ENCODE measurements around the gene ITGA3. TPM values are rescaled to one million over a fixed set of nuclear protein-coding genes. Genes with fewer than 3 reads are reported as not detected.
A peak's percentile ranks its signal among the peaks of the same experiment; 100 is the strongest.

The ITGA3 gene
- polyA plus RNA-seq, 2 of the 4 experiments (the other 2 are of a cell fraction) = 141 to 268 TPM

DNA sequence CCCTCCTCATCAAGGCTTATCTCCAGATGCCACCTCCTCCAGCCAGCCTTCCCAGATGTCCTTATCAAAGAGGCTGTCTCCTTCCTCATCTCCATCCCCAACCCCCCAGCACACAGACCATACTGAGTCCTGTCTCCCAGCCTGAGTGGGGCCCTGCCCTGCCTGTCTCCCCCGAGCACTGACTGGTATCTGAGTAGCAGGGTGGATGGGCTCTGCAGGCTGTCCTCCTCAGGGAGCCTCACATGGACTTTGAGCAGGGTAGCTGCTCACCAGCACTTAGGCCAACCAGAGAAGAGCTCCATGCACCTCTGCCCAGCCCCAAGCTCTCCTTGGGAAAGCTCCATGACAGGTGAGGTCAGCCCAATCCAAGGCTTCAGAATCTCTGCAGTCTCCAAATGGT is 20.0 kb upstream of the ITGA3 start:
- no peak for FAIRE-seq
- WGBS (ENCODE audit: missing lambda C conversion rate) = no CpG with 5 or more reads among the region's 1 CpG

DNA sequence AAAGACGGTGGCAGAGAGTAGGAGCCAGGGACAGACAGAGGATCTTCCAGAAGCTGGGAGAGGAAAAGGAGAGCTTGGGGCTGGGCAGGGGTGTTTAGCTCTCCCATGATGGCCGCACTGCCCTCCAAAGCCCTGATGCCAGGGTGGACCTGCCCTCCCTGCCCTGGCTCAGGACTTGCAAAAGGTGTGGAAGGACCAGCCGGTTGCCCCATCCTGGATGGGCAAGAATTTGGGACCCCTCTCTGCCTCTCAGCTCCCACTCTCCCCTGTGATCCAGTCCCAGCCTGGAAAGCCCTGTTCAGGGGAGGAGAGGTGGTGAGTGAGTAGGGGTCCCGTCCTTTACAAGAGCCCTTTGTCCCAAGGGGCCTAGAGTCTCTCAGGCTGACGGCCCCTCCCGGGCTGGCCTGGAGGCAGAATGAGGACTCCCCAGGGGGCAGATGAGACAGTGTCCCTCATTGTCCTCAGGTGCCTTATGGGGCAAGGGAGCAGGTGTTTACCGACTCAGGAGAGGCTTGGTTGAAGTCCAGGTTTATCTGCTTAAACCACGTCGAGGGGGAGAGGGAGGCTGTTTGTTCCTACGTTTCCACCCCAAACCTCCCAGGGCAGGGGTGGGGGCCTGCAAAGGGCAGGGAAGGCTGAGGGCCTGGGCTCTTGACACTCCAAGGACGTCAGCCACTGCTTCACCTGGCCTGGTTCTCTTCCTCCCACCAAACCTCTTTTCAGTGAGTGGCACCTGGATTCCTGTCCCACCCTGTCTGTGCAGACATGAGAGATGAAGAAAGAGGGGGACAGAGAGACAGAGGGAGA is 19.3 kb upstream of the ITGA3 start:
- 66% methylated on average over 9 of the region's 11 CpGs for WGBS (ENCODE audit: missing lambda C conversion rate)
- Histone ChIP-seq H3K4me2 (peak overlapping the region; percentile 67), H3K27ac (peak overlapping the region; percentile 82 to 88), H3K9me3 (no peaks in the 10 kb centered on the region), H3K4me1 (peaks cover 43% of the 10 kb centered on the region), H3K4me3 (no peak overlapping the region)
- DNase-seq (ENCODE audit: low read depth in 1 of 2, low spot score in 1 of 2) (no peak), FAIRE-seq (no peak), ATAC-seq (peak in 1 of 2 experiments; percentile 3; a peak in 2 of 6 replicates)
- no peak for TF ChIP-seq ZFP36 (IDR thresholded peaks at IDR 0.05; ENCODE audit: borderline replicate concordance, partially characterized antibody)
- TF ChIP-seq GATA3 (IDR thresholded peaks at IDR 0.05; ENCODE audit: borderline replicate concordance) = no peak
- no peak for TF ChIP-seq POLR2AphosphoS2 (conservative IDR thresholded peaks at IDR 0.05; ENCODE audit: low read length)
- TF ChIP-seq HEYL (CRISPR knock-in tag; IDR thresholded peaks at IDR 0.05) = no peak
- TF ChIP-seq JUN (IDR thresholded peaks at IDR 0.05) = no peak
- no peak for TF ChIP-seq ZSCAN20 (CRISPR knock-in tag; IDR thresholded peaks at IDR 0.05)
- TF ChIP-seq JUNB (IDR thresholded peaks at IDR 0.05) = no peak
- no peak for TF ChIP-seq CBX2 (IDR thresholded peaks at IDR 0.05; ENCODE audit: borderline replicate concordance, low read depth)
- TF ChIP-seq SMC3 (IDR thresholded peaks at IDR 0.05) = no peak
- no peak for TF ChIP-seq BHLHE40 (IDR thresholded peaks at IDR 0.05; ENCODE audit: low read depth, low read length)
- no peak for TF ChIP-seq ZC3H11A (IDR thresholded peaks at IDR 0.05)
- TF ChIP-seq, protein P1, sequence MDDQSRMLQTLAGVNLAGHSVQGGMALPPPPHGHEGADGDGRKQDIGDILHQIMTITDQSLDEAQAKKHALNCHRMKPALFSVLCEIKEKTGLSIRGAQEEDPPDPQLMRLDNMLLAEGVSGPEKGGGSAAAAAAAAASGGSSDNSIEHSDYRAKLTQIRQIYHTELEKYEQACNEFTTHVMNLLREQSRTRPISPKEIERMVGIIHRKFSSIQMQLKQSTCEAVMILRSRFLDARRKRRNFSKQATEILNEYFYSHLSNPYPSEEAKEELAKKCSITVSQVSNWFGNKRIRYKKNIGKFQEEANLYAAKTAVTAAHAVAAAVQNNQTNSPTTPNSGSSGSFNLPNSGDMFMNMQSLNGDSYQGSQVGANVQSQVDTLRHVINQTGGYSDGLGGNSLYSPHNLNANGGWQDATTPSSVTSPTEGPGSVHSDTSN (IDR thresholded peaks at IDR 0.05) = no peak
- TF ChIP-seq RCOR1 (IDR thresholded peaks at IDR 0.05; ENCODE audit: low read depth, low read length) = no peak
- no peak for TF ChIP-seq HDAC2 (IDR thresholded peaks at IDR 0.05)
- TF ChIP-seq, protein P2, sequence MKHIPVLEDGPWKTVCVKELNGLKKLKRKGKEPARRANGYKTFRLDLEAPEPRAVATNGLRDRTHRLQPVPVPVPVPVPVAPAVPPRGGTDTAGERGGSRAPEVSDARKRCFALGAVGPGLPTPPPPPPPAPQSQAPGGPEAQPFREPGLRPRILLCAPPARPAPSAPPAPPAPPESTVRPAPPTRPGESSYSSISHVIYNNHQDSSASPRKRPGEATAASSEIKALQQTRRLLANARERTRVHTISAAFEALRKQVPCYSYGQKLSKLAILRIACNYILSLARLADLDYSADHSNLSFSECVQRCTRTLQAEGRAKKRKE (CRISPR knock-in tag; IDR thresholded peaks at IDR 0.05; ENCODE audit: low read depth) = no peak
- ChIA-PET POLR2A (interaction anchor here (1.3 to 3.0 kb wide), 2 partner anchors 9 to 20 kb away, joined by 3 to 13 read pairs; partner anchors contain the start of gene ITGA3), CTCF (interaction anchor here (0.7 to 7.0 kb wide), 5 partner anchors 9 to 57 kb away, joined by 4 to 92 read pairs (median 22); partner anchors contain the start of gene ITGA3)

More for the DNA sequence above, 20.0 kb upstream of the ITGA3 start:
- H3K9me3 ChIP-seq = no peaks in the 10 kb centered on the region
- no peak for TF ChIP-seq RNF2 (IDR thresholded peaks at IDR 0.05; ENCODE audit: borderline replicate concordance, low read depth)
- TF ChIP-seq SREBF2 (IDR thresholded peaks at IDR 0.05) = no peak
- TF ChIP-seq NPAS2 (CRISPR knock-in tag; IDR thresholded peaks at IDR 0.05; ENCODE audit: borderline replicate concordance) = no peak
- no peak for TF ChIP-seq ZNF302 (CRISPR knock-in tag; IDR thresholded peaks at IDR 0.05)
- TF ChIP-seq, protein P3, sequence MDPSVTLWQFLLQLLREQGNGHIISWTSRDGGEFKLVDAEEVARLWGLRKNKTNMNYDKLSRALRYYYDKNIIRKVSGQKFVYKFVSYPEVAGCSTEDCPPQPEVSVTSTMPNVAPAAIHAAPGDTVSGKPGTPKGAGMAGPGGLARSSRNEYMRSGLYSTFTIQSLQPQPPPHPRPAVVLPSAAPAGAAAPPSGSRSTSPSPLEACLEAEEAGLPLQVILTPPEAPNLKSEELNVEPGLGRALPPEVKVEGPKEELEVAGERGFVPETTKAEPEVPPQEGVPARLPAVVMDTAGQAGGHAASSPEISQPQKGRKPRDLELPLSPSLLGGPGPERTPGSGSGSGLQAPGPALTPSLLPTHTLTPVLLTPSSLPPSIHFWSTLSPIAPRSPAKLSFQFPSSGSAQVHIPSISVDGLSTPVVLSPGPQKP (IDR thresholded peaks at IDR 0.05; ENCODE audit: low read depth, low read length) = no peak
- TF ChIP-seq KDM1A (IDR thresholded peaks at IDR 0.05; ENCODE audit: low read depth) = no peak
- TF ChIP-seq HOXA7 (CRISPR knock-in tag; IDR thresholded peaks at IDR 0.05) = no peak
- no peak for TF ChIP-seq CBX8 (IDR thresholded peaks at IDR 0.05)
- TF ChIP-seq, protein P1 (IDR thresholded peaks at IDR 0.05) = no peak
- TF ChIP-seq HOXB13 (CRISPR knock-in tag; IDR thresholded peaks at IDR 0.05; ENCODE audit: low read depth) = no peak
- TF ChIP-seq BHLHE40 (IDR thresholded peaks at IDR 0.05; ENCODE audit: low read depth, low read length) = no peak
- TF ChIP-seq, protein P4, sequence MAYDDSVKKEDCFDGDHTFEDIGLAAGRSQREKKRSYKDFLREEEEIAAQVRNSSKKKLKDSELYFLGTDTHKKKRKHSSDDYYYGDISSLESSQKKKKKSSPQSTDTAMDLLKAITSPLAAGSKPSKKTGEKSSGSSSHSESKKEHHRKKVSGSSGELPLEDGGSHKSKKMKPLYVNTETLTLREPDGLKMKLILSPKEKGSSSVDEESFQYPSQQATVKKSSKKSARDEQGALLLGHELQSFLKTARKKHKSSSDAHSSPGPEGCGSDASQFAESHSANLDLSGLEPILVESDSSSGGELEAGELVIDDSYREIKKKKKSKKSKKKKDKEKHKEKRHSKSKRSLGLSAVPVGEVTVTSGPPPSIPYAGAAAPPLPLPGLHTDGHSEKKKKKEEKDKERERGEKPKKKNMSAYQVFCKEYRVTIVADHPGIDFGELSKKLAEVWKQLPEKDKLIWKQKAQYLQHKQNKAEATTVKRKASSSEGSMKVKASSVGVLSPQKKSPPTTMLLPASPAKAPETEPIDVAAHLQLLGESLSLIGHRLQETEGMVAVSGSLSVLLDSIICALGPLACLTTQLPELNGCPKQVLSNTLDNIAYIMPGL (CRISPR knock-in tag; IDR thresholded peaks at IDR 0.05; ENCODE audit: borderline replicate concordance) = no peak
- no peak for TF ChIP-seq RFX5 (IDR thresholded peaks at IDR 0.05)
- no peak for TF ChIP-seq KDM5A (IDR thresholded peaks at IDR 0.05)
- no peak for TF ChIP-seq MAFK (IDR thresholded peaks at IDR 0.05; ENCODE audit: partially characterized antibody)
- no peak for TF ChIP-seq RARB (CRISPR knock-in tag; IDR thresholded peaks at IDR 0.05)
- ChIA-PET POLR2A (interaction anchor here (1.3 to 3.0 kb wide), 2 partner anchors 8 to 20 kb away, joined by 3 to 13 read pairs; partner anchors contain the start of gene ITGA3), CTCF (interaction anchor here (0.7 to 7.0 kb wide), 7 partner anchors 8 to 58 kb away, joined by 4 to 92 read pairs (median 11); partner anchors contain the start of gene ITGA3)
- H3K4me2 ChIP-seq = peak overlapping the region; percentile 67
- no peak overlapping the region for H3K4me3 ChIP-seq
- peaks cover 43% of the 10 kb centered on the region for H3K4me1 ChIP-seq
- ATAC-seq (peak; percentile 4 to 5; a peak in 3 of 6 replicates), DNase-seq (ENCODE audit: low read depth in 1 of 2, low spot score in 1 of 2) (no peak)
- peak overlapping the region; percentile 82 to 88 for H3K27ac ChIP-seq

Data from A549 (cell line).